Thyroid gland (tissue), 4 donors: ENCODE results near the gene FALEC.

Experiments
- POLR2A ChIP-seq, 2 donors: fragments of 450-650 bp; IDR thresholded peaks; one replicate each; pipeline ENCODE4 v1.6.1; 2017; ENCODE audit warnings: antibody characterized with exemption in 2 of 2, mild to moderate bottlenecking in 2 of 2, moderate library complexity in 1 of 2
- TF ChIP-seq, protein P1 (sequence below), 6 experiments: fragments of 200-600 bp in 3 of 6; fragments of 450-650 bp in 3 of 6; sonication (generic) in 3 of 6; IDR thresholded peaks; one replicate each; pipeline ENCODE4 v1.5.1; 2016 to 2019; ENCODE audit warnings: antibody characterized with exemption in 6 of 6, mild to moderate bottlenecking in 2 of 6, inconsistent platforms in 1 of 6, moderate library complexity in 1 of 6

- TF ChIP-seq, protein P1, sequence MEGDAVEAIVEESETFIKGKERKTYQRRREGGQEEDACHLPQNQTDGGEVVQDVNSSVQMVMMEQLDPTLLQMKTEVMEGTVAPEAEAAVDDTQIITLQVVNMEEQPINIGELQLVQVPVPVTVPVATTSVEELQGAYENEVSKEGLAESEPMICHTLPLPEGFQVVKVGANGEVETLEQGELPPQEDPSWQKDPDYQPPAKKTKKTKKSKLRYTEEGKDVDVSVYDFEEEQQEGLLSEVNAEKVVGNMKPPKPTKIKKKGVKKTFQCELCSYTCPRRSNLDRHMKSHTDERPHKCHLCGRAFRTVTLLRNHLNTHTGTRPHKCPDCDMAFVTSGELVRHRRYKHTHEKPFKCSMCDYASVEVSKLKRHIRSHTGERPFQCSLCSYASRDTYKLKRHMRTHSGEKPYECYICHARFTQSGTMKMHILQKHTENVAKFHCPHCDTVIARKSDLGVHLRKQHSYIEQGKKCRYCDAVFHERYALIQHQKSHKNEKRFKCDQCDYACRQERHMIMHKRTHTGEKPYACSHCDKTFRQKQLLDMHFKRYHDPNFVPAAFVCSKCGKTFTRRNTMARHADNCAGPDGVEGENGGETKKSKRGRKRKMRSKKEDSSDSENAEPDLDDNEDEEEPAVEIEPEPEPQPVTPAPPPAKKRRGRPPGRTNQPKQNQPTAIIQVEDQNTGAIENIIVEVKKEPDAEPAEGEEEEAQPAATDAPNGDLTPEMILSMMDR (IDR thresholded peaks at IDR 0.05): peak in 4 of 6 experiments; percentile 27 to 43 (median 39)
- peak in 1 of 2 donors; percentile 66 for TF ChIP-seq POLR2A (IDR thresholded peaks at IDR 0.05)
These were observed 28.4 kb upstream of the FALEC start, which contains the start of gene TARS2 for GRCh38 chr1:150486966-150487762.
